NCI-H748 treated with DMSO at 0.1 percent for 48 hours (cell line): ENCODE results near the gene PRSS57.
"Not testable (repeated sequence)": the region's sequence is repeated elsewhere in the genome, so short reads cannot be mapped to it uniquely, and the experiment has no call there.

Experiments used
- DNase-seq: peaks from one replicate; lab custom pipeline; 2025; lab: John Stamatoyannopoulos, UW

PRSS57 gene

DNA sequence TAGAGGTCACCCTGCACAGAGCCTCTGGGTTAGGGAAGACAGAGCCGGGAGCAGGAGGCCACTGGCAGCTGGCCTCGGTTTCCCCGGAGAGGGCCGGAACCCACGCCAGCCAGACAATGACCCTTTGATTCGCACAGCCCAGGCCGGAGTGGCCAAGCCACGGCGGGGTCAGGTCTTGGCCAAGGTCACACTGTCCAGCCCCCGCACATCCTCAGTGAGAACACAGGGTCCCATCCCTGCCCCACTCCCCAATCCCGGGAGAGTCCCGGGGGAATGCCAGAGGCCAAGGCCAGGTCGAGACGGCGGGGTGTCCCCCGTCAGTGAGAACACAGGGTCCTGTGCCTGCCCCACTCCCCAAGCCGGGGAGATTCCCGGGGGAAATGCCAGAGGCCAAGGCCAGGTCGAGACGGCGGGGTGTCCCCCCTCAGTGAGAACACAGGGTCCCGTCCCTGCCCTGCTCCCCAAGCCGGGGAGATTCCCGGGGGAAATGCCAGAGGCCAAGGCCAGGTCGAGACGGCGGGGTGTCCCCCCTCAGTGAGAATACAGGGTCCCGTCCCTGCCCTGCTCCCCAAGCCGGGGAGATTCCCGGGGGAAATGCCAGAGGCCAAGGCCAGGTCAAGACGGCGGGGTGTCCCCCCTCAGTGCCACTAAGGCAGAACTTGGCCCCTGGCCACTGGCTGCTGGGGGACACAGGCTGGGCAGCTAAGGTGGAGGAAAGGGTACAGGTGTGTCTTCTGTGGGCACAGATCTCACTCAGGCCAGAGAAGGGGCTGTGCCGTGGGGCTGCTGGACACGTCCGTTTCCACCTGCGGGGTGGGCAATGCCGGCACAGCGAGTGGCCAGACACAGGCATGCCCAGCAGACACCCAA lies 20.7 kb downstream of the PRSS57 start:
- DNase-seq = no peak

DNA sequence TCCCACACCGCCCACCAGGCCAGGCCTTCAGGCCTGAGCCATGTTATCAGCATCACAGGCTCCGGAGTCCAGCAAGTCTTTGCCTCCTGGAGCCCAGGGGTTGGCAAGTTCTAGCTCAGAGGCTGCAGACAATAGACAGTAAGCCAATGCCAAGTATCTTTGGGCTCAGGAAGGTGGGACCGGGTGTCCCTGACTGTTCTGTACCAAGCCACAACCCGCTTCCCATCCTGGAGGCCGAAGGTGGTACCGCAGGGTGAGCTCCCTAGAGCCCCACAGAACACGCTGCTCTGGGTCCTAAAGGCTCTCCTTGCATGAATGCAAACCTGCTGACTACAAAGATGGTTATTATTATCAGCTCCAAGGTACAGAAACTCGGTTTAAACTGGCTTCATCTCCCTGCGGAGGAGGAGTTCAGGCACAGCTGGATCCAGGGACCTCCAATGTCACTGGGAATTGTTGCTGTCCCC lies 24.6 kb downstream of the PRSS57 start:
- DNase-seq = no peak

DNA sequence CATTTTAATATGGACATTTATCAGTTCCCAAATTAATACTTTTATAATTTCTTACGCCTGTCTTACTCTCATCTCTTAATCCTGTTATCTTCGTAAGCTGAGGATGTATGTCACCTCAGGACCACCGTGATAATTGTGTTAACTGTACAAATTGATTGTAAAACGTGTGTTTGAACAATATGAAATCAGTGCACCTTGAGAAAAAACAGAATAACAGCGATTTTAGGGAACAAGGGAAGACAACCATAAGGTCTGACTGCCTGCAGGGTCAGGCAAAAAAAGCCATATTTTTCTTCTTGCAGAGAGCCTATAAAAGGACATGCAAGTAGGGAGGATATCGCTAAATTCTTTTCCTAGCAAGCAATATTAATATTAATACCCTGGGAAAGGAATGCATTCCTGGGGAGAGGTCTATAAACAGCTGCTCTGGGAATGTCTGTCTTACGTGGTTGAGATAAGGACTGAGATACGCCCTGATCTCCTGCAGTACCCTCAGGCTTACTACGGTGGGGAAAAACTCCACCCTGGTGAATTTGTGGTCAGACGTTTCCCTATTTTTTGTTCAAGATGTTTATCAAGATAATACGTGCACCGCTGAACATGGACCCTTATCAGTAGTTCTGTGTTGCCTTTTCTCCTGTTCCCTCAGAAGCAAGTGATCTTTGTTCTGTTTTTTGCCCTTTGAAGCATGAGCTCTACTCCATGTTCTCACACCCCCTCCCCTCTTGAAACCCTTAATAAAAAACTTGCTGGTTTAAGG lies 26.4 kb downstream of the PRSS57 start:
- DNase-seq = not testable (repeated sequence)

DNA sequence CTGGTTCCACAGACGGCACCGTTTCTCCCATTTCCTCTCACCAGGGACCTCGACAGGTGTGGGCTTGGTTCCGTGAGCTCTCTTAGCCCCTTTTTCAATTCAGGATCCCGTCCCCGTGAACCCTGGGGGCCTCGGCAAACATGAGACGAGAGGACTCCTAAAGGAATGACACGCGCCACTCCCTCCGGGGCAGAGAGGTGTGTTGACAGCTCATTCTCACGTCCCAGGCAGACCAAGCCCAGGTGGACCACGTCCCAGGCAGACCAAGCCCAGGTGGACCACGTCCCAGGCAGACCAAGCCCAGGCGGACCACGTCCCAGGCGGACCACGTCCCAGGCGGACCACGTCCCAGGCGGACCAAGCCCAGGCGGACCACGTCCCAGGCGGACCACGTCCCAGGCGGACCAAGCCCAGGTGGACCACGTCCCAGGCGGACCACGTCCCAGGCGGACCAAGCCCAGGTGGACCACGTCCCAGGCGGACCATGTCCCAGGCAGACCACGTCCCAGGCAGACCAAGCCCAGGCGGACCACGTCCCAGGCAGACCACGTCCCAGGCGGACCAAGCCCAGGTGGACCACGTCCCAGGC lies 28.2 kb downstream of the PRSS57 start:
- DNase-seq = not testable (repeated sequence)

DNA sequence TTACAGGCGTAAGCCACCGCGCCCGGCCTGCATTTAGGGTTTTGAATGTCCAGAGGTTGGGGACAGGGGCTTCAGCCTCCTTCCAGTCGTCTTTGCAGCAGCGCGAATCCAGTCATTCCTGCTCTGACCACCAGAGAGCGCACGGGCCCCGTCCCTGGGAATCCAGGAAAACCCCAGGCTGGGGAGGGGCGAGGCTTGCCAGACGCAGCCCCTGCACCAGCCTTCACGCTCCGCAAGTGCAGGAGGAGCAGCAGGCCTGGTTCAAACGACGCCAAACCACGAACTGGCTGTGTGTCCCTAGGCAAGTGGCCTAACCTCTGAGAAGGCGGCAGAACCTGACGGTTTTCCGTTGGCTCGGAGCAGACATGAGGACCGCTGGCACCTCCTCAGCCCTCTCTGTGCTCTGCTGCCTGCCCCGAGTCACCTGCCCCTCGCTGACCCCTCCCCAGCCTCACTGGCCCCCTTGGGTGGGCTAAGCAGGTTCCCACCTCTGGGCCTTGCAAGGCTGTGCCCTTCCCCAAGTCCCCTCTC lies 30.3 kb downstream of the PRSS57 start:
- peak; percentile 30 for DNase-seq

DNA sequence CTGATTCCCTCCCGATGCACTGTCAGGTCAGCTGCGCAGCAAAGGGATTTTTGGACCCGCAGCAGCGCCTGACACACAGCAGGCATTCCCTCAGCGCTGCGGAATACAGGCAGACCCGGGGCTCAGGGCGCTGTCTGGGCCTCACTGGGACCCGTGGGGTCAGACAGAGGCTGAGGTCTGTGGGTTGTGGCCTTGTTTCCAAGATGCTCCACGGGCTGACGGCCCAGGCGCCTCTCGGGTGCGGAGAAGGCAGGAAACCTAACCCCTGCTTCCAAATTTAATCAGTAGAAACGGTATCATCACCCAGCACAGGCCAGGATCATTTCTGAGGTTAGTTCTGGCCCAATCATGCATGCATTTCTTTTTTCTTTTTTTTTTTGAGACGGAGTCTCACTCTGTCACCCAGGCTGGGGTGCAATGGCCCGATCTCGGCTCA lies 31.6 kb downstream of the PRSS57 start:
- no peak for DNase-seq

DNA sequence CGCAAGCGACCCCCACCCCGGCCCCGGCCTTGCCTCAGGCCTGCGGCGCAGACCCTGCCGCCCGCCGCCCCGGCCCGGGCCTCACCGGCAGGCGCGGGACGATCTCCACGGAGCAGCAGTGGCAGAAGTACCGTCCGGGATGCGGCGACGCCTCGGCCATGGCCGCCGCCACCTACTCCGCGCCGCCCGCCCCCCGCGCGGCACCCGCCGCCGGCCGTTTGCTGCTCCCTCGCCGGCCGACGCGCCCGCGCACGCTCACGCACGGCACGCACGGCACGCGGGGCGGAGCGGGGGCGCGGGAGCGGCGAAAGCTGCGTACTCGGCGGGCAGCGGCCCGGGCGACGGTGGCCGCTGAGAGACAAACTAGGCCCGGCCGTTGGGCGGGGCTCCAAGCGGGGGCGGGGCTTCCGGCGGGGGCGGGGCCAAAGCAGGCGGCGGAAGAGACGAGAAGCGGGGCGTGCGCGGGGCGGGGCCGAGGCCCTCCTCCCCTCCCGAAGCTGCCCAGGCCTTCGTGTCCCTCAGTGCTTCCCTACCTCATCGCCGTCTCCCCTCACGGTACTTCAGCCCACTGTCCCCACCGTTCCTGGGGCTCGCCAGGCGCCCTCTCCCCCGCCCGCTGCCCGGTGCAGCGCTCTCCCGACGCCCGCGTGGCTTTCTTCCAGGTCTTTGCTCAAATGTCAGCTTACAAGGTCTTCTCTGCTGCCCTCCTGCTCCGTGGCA lies 32.1 kb downstream of the PRSS57 start, which contains the start of gene RNF126:
TSS of gene RNF126 (minus strand) at position 253 of the 720 bp plus-strand sequence. CDS start at position 160, 93 bp downstream.
- peak; percentile 59 for DNase-seq

DNA sequence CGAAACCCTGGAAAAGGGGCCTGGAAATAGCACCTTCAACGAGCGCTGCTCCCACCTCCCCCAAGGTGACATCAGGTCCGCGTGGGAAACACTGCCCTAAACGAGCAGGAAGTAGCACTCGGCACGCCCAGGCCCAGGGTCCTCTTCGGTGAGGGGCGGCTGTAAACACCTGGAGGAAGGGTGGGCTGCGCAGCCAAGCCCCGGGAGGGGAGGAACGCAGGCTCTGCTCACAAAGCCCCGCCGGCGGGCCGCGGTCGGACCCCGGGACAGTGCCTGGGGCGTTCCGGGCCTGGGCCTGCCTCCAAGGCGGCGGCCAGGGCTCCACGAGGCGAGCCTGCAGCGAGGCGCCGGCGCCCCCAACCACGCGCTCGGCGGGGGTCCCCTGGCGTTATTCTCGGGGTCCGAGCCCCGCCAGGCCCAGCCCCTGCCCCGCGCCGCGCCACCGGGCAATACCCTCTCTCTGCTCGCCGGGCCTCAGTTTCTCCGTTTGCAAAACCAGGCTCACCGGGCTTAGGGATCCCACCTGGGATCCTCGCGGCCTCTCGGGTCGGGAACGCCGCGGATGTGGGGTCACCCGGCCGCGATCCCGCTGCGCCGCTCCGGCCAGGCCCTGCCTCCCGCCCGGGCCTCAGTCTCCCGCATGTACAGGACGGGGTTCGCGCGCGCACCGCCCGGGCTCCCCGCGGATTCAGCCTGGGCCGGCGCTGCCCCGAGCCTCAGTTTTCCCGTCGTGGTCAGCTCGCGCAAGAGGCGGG lies 32.9 kb downstream of the PRSS57 start:
- no peak for DNase-seq

DNA sequence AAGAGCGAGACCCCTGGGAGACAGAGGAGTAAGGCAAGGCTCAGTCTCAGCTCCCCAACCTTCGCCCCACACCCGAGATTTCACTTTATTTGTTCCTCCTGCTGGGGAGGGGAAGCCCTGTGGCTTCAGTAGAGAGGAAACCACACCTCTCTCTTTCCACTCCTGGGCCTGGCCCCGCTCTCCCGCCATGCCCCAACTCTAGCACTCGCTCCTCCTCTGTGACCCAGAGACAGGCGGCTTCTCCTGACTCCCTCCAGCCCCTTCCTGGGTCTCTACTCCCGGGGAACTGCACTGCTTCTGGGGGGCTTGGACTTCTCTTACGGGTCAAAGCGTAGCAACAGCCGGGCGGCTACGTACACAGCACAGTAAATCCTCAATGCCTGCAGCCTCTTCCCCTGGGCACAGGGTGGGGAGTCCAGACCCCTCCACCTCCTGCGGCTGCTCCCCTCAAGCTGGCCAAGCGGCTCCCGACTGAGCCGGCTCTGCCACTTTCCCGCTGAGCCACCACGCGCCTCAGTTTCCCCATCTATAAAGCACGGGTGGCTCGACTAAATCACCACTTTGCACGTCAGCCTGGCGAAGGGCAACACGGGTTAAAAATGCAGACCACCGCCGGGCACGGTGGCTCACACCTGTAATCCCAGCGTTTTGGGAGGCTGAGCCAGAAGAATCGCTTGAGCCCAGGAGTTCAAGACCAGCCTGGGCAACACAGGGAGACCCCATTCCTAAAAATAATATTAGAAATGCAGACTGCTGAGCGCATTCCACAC lies 33.6 kb downstream of the PRSS57 start:
- no peak for DNase-seq

DNA sequence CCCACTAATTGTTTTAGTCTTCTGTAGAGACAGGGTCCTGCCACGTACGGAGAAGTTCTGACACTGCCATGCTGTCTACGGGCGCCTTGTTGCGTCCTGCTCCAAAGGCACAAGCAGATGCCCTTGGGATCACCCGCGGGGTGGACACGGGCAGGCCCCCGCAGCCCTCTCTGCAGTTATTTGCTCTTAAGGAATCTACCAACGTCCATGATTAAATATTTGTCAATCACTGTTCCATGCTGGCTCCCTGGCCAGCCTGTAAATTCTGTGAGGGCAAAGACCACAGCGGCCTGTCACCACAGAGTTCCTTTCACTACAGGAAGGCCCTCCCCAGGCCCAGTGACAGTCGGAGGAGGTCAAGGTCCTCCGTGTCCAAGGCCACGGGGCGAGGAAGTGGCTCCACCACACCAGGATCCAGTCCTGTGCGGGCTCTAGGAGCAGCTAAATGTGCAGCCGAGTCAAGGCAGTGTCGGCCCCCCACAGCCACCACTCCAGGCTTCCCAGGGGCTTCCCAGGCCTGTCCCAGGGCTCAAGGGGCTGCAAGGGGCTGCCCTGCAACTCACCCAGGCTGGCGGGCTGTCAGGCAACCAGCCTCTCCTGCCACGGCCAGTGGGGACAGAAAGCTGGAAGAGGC lies 34.3 kb downstream of the PRSS57 start:
- no peak for DNase-seq

DNA sequence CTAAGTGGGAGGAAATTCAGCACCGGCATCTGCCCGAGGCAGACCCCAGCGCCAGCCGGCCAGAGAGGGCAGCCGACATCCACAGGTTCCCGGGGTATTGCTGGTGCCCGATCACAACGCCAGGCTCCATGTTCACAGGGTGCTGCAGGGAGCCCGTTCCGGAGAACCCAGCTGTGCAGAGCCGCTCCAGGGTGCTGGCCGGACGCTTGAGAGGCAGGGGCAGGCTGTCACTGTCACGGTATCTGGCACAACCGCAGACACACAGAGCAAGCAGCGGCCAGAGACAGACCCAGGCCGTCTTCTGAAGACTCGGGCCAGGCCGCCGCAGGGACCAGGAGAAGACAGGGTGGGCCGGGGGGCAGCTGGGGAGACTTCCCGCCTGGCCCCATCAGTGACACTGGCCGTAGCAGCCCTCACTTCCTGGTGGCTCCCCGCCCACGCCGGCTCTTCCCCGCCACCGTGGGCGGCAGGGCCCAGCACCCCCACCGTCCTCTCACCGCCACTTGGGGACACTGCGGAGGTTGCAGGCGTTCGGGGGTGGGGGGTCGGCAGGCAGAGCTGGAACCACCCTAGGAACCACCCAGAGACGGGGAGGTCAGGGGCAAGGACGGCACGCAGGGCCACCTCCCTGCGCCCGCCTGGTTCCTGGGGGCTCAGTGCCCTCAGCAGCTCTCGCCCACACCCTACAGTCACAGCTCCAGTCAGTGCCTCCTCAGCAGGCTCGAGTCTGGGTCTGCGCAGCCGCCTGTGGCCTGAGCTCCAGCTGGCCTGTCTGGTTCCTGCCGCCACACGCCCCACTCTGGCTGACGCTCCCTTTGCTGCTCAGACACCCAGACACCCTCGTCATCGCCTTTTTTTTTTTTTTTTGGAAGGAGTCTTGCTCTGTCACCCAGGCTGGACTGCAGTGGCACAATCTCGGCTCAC lies 36.1 kb downstream of the PRSS57 start:
- no peak for DNase-seq

DNA sequence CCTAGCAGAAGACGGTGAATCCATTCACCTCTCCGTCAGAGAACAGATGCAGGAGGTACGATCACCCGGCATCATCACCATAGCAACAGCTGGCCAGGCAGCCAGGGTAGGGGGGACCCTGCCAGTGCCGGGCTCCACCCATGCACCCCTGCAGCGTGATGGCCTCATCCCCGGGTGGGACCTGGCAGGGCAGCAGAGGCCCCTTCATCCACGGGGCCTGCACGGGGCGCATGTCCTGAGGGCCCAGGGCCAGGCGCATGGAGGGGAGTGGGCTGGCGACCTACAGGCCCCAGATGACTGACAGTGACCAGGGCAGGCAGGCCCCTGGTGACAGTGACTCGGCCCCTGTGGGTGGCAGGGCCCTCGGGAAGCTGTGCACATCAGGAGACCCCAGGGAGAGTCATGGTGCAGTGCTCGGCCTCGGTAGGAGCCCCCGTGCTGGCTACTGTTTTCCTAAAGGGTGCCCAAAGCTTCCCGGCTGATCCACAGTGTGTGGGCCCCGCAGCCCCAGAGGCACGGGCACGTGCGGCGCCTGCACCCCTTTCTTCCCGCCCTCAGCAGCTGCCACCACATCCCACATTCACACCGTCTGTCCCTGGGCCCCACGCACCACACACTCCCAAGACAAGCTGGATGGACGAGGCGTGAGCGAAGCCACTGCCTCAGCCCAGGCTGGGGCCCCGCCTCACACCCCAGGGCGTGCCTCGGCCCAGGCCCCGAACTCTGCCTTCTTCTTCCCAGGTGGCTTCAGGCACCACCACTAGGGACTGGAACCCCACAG lies 37.0 kb downstream of the PRSS57 start:
- no peak for DNase-seq

DNA sequence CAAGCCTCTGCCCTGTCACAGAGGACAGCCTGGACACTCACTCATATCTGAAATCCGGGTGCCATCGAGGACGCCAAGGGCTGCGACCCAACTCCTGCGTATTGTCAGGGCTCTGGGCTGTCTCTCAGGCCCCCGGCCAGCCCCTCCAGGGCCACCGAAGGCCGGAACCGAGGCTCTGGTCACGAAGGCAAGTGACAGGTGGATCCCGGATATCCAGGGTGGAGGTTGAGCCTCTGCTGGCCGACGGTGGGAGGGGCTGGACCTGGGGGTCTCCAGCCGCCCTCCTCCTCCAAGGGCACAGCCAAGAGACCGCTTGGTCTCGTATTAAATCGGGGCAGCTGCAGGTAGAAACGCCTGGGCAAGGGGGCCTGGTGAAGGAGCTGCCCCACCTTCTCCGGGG lies 37.6 kb downstream of the PRSS57 start:
- no peak for DNase-seq

DNA sequence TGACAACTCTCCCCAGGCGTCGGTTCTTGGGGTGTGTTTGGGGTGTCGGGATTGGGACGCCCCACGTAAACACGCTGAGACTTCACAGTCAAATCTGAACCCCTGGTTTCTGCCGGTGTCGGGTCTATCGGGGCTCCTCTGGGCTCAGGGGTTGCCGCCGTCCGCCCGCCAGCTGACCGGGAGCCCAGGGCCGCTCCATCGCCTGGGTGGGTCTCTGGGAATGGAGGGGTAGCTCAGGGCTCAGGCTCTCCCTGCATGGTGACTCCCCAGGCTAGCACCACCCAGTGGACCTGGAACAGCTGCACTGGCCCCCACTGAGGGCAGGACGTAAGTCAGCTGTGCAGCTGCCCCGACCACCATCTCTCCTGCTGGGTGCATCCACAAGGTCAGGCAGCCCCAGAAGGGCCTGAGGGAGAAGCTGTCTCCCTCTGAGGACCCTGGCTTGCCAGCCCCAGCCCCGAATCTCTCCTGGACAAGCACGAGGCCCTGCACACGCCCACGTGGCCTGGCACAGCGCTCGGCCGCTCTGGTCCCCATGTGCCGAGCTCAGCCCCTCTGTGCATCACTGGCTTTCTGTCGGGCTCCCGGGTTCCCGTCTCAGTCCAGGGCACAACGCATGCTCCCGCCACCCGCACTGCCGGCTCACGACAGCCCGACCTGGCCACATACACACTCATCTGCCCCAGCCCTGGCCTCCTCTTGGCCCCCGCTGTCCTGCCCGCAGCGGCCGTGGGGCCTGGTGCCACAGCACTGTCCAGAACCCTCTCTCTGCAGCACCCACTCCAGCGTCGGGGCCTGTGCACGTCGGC lies 38.3 kb downstream of the PRSS57 start:
- DNase-seq = no peak

DNA sequence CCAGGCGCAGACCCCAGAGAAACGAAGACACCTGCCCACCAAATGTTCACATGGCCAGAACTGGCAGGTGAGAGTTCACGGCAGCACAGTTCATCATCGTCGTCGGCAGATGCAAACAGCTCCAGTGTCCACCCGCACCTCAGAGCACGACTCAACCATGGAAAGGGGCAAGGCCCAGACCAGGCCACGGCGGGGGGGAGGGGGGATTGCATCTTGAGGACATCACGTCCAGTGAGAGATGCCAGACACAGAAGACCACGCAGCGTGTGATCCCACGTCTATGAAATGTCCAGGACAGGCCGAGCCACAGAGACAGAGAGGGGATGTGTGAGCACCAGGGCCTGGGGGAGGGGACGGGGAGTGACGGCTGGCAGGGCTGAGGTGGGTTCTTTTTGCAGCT lies 39.6 kb downstream of the PRSS57 start:
- no peak for DNase-seq

DNA sequence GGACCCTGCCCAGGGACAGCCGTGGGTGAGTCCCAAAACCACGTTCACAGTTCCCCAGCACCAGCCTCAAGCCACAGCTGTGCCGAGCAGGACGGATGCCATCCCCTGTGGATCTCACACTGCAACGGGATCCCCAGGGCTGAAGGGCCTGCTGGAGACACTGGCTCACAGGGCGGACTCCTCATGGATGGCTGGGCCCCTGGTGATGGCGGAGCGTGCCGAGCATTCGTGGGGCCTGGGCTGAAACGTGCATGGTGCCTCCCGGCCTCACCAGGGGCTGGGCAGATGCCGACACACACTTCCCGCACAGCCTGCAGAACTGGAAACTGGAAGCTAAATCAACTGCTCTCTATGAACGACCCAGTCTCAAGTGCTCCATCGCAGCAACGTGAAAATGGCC lies 41.8 kb downstream of the PRSS57 start:
- no peak for DNase-seq
